CD4-positive, alpha-beta T cell treated with Interleukin-17A for 4 hours (primary cell): ENCODE data around the gene CDO1.

ENCODE experiments used
- DNase-seq: peaks from one replicate; pipeline ENCODE4 v3.0.0-alpha.2; 2020; ENCODE audit warnings: mixed read lengths

CDO1 gene

DNA sequence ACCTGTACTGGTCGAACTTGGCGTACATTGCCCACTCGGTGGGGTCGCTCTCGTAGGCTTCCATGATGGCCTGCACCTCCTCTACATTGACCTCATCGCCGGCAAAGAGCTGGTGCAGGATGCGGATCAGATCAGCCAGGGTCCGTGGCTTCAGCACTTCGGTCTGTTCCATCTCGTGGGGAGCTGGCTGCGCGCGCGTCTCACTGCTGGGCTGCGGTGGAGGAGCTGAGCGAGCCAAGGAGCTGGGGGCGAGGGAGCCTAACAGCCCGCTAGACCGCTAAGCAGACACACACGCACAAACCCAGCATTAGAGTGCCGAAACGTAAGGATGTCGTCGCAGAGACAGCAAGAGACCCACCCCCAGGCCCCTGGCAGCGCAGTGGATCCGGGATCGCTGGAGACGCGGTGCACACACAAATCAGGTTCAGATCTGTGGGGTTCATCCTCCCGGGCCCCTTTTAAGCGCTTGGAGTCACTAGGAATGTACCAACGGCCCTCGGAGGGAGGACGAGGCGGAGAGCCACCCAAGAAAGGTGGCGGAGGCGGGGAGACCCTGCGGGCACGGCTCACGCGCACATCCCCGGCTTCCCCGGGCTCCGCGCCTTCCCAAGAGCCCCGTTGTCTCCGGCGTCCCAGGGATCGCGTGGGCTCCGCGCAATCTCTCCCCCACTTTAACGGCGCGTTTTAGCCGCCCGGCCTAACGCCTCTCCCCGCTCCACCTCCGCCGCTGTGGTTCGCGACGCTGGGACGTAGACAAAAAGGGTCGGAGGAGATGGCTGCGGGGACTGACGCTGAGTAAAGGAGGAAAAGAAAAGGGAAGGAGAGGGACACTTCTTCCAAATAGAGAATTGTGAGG lies at the start of gene CDO1:
TSS of gene CDO1 (minus strand) at position 434 of the 856 bp plus-strand sequence. CDS start at position 172, 262 bp downstream.
- no peak for DNase-seq

DNA sequence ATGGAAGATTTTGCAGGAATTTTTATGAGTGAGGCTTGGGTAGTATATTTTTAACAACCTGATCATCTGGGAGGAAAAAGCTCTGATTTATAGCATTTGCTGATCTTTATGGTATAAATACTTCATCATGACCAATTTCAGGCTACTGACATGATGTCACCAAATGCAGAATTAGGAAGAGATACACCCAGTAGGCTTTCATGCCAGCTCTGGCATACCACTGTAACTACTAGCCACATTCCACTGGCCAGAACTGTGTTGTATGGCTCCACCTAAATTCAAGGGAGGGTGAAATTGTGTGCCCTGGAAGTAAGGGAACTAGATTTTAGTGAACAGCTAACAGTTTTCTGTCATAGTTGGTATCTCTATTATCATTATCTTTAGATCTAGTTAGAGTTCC lies 42.9 kb upstream of the CDO1 start:
- DNase-seq: no peak

DNA sequence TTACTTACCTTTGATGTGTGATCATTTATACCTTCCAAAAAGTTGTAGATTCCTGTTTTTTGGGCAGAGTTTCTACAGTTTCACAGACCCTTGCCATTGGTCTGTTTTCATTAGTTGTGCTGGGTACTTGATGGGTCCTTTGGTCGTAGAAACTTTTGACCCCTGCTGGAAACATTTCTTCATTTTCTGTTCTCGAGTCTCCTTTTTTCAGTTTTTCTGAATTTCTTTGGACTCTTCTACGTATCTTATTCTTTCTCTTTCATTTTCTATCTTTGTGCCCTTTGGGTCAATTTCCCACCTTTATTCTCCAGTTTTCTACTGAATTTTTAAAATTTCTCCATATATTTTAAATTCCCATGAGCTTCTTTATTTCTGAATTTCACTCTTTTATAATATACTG lies 41.9 kb upstream of the CDO1 start:
- no peak for DNase-seq

DNA sequence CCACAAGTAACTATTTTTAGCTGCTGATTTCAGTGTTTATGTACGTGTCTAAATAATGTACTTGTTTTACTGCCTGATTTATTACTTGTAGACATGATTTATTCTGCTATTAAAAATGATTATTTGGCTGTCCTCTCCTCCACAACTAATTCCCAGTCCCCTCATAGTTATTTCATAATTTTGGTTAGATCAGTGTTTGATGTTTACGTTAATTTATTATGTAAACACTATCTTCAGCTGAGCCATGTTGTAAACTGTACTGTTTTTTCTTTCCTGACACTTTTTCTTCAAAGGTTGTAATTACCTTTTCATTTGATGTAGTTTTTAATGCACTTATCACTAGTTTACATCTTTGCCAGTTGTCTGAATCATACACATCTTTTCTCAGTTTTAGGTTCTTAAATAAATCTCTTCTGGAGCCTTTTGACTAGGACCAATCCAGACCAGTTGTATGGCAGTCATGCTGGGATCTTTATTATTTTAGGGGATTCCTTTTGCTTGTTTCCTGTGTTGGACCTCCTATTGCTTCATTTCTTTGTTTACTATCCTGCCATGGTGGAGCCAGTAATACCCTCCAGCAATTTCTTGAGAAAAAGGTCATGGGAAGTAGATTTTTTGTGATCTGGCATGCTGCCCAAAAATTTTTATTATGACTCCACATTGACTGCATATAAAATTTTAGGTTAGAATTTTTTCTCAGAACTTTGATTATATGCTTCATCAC lies 41.3 kb upstream of the CDO1 start:
- no peak for DNase-seq

DNA sequence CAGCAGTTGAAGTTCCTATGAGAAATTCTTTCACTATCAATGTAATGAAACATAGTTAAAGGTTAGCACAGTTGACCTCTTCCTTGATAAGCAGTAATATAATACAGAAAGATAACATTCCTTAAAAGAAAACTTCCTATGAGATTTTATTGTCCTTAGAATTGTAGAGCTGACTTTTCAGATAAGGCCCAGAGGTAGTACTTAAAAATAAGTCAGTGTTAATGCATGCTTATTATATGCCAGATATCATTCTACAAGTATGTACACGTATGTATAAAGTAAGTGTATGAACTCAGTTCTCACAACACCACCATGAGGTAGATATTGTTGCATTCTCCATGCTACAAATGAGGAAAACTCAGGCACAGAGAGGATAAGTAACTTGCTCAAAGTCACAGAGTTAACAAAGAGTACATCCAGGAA lies 40.6 kb upstream of the CDO1 start:
- no peak for DNase-seq

DNA sequence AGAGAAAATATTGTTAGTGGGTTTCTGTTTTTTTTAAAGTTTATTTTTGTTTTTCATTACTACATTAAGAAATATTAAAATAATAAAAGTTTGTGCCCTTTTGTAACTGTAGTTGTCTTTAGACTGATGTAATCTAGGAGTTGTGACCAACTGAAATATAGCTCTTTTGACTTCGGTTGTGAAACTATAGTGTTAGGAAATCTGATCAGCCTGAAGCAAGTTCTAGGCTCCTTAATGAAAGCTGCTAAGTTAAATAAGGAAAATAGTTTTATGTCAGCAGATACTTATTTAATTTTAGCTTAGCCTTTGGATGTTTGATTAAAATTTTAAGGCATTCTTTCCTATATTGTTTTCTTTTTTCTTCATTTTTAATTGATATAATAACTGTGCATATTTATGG lies 39.5 kb upstream of the CDO1 start:
- no peak for DNase-seq

DNA sequence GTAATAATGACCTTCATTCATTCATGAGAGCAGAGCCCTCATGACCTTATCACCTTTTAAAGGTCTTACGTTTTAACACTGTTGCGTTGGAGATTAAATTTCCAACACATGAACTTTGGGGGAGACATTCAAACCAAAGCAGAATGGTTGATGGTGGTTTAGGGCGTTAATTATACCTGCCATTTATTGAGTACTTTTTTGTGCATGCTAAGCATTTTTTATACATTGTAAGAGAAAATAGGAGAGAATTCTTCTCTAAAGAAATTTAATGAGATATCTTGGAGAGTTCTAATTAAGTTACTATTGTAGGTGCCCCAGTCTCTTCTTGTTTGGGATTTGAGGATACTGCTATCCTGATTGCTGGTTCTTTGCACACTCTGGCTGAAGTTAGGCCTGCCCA lies 37.7 kb upstream of the CDO1 start:
- DNase-seq: no peak

DNA sequence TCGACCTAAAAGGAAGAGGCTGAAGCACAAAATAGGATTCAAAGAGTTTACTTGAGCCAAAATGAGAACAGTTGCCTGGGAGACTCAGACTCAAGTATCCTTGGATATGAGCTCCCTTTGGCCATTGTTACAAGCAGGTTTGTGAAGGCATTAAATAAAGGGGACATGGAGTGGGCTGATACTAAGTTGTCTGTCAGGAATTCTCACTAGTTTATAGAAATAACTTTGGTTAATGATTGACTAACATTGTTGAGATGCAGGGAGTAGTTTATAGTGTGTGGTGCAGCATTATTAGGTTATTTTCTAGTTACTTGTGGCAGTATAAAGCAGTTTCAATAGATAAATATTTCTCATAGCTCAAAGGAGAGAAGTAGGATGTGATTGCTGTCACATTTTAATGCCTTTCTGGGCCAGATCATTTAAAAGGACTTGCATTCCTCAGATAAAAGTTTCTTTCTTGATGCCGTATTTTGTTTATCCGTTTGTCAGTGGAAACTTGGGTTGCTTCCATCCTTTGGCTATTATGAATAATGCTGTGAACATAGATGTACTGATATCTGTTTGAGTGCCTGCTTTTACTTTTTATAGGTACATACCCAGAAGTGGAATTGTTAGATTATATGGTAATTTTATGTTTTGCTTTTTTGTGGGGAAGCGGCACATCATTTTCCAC lies 34.4 kb upstream of the CDO1 start:
- DNase-seq: no peak

DNA sequence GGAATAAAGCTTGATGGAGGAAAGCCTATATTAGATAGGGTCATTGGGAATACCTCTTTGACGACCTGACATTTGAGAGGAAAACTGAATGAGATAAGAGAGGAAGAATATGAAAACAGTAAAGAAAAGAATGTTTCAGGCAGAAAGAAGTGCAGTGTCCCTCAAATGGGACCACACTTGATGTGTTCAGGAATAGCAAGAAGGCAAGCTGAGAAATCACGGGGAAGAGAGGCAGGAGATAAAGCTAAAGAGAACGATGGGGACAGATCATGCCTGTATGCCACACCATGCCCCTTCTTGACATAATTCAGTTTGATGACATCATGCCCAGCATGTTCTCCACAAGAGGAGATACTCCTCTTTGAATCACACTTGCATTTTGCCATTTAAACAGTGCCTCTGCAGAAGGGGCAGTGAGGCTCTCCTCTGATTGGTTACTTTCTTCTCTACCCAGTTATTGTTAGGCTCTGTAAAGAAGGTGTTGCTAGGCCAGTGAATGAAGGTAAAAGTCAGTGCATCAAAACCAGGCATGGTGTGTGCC lies 32.9 kb upstream of the CDO1 start:
- no peak for DNase-seq

DNA sequence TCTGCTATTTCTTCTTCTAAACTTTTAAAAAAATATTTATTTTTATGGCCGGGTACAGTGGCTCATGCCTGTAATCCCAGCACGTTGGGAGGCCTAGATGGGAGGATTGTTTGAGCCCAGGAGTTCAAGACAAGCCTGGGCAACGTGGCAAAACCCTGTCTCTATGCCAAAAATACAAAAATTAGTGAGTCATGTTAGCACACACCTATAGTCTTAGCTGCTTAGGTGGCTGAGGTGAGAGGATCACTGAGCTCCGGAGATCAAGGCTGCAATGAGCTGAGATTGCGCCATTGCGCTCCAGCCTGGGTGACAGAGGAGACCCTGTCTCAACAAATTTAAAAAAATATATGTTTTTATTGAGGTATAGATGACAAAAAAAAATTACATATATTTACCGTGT lies 30.8 kb upstream of the CDO1 start:
- no peak for DNase-seq

DNA sequence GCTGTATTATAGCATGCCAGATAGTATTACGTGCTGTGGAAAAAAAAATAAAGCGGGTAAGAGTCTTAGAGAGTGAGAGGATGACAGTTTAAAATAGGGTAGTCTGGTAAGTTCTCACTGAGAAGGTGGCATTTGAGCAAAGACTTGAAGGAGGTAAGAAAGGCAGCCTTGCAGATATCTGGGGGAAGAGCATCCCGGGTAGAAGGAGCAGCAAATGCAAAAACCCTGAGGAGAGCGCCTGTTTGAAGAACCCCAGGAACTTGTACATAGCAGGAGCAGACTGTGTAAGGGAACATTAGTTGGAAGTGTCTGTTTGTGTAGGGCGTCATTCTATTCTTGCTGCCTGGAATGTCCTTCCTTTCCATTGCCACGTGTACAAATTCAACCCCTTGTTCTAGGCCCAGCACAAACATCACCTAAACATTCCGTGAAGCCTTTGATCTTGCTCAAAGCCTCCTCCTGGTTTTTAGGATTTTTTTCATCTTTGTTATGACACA lies 27.9 kb upstream of the CDO1 start:
- no peak for DNase-seq

DNA sequence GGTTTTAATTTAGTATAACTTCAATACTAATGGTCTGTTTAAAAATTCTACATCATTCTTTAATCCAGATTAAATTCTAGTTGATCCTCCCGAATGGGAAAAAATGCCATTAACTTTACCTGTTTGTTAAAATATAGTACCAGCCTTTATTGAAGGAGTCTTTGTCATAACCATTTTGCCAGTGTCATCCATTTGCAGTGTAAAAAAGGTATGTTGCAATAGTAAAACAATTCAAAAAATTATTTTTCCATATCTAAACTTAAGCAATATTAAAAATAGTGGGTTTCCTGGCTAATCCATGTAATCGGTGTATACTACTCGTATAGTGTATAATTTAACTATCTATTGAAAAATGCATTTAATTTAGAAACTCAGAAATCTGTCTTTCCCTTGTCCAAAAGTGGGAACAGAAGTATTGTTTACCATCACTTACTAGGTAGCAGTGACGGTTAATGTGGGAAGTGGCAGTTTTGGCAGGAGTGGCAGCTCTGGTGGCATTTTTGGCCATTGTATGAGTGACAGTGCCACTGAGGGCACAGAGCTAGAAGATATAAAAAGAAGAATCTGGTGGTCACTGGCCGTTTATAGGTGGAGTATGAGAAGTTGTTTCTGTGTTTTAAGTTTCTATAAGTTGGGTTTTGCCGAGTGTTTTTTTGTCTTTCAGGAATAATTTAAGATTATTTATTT lies 27.1 kb upstream of the CDO1 start:
- DNase-seq: no peak

DNA sequence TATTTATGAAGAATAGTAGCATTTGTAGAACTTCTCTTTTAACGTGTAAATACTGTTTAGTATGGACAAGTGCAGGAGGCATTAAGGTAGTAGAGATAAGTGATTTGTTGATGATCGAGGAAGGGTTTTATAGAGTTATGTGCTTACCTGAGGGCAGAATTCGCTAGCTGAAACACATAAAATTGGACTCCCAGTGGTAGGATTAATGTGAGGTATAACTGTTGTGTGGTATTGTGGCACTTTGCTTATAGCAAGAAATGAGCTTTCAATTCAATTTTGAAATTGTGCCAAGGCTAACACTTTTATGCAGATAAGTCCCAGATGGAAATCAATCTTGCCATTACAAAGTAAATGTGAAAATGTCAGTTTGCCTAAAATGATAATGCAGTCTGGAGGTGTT lies 26.5 kb upstream of the CDO1 start:
- no peak for DNase-seq

DNA sequence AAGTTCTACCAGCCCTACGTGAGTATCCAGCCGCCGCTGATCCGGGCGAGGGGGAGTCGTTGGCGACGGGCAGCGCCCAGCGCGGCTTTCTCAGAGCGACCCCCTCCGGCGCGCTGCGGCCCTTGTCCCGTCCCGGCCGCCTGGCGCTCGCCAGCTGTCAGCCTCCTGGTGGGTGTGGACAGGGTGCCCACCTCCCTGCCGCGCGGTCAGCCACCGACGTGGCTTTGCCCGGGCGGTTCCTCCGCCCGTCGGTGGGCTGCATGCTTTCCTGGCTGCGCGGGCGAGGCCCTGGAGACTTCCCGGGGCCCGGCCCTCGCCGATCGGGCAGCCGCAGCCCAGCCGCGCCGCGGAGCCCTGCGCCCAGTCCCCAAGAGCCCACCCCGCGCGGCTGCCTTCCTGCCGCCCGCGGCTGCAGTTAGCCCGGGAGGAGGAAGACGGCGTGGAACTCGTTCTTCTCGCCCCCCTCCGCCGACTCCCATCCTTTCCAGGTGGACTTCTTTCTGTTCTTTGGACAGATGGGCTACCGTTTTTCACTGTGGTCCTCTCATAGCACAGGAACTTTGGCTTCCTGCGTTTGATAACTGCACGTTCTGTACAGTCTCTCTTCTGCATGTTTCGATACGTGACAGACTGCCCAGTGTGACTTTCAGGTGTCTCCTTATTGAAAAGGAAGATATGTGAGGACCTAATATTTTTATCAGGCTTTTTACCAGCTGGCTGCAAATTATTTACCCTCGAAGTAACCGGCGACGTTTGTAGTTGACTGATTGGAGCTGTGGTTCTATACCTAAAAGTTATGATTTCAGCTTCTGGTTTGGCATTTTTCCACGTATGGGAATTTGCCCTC lies 25.9 kb upstream of the CDO1 start:
- DNase-seq: peak; percentile 47

DNA sequence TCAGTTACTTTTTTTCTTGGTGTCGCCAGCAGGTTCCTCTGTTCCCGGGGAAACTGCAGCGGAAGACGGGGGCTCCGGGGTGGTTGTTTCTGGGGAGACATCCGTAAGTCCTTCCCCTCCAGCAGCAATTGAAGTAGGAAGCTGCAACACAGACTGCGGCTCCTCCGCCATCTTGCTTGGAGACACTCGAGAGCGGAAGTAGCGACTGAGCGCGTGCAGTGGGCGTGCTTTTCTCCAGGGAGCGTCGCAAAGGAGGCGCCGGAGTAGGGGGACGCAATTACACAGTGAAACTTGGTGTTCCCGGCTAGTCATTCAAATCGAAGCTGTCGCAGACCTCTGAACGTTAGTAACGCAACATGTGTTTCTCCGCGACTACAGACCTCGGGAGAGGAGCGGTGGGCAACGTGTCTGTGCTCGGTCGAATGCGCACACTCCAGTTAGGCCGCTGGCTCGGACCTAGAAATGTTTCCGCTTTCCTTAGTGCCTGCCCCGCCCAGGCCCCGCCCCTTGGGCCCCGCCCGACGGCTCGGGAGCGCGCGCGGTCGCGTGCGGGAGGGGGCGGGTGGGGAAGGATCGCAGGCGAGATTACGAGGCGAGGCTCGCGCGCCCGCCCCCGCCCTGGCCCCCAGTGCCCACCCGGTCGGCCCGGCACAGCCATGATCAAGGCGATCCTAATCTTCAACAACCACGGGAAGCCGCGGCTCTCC lies 25.1 kb upstream of the CDO1 start, which contains the start of the genes AP3S1 and ATG12:
TSS of gene AP3S1 (plus strand) at position 554 of the 707 bp plus-strand sequence. CDS start at position 657, 103 bp downstream.
TSS of gene ATG12 (minus strand) at position 184 of the 707 bp plus-strand sequence. CDS start at position 171, 13 bp downstream.
- peak; percentile 92 for DNase-seq

DNA sequence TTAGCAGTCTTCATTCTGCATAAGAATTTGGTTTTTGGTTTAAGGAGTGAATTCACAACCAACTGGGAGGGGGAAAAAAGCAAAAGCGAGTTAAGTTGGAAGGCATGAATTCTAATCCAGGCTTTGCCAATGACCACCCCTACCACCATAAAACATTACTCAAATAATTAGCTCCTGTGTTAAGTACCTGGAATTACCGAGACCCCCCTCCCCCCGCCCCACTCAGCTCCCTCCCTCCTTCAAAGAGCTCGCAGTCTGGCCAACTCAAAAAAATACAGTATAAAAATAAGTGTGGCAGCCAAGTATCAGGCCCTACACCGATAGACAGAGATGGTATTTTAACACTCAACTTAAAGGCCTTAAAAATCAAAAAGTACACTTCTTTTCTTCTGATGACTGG lies 24.4 kb upstream of the CDO1 start:
- no peak for DNase-seq

DNA sequence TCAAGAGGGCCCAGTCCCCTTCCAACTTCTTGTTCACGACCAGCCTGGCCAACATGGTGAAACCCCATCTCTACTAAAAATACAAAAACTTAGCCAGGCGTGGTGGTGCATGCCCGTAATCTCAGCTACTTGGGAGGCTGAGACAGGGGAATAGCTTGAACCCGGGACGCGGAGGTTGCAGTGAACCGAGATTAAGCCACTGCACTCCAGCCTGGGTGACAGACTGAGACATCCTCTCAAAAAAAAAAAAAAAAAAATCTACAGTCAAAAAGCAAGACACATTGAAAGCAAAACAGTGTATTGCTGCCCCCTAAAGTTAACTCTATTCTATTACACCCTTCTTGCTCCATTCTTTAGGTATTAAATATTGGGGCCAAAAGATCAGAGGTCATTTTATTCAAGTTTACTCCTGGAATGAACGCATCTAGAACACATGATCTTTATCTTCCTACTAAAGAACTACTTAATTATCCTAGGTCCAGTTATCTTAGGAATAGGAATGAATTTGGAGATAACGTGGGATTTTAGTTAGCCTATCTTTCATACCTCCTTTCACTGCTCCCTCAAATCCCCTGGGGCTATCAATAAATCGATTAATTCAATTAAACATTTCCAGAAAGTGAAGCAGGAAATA lies 22.5 kb upstream of the CDO1 start:
- DNase-seq: peak; percentile 41

DNA sequence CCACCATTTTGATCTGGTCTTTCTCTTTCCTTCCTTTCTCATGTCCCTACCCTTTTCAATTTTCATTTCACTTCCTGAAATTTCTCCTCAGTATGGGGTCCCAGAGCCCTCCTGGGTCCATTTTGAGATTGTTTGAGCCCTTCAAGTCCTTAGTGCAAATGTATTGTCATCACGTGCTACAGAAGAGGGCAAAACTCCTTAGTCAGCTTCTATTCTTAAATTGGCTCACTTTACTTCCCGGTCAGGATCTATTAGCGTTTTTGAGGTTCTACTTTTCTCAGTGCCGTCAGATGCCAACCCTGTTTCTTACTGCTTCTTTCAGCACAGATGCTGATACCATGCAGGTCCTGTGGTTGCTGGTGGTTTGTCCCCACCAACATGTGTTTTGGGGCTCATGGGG lies 19.0 kb upstream of the CDO1 start:
- DNase-seq: no peak

DNA sequence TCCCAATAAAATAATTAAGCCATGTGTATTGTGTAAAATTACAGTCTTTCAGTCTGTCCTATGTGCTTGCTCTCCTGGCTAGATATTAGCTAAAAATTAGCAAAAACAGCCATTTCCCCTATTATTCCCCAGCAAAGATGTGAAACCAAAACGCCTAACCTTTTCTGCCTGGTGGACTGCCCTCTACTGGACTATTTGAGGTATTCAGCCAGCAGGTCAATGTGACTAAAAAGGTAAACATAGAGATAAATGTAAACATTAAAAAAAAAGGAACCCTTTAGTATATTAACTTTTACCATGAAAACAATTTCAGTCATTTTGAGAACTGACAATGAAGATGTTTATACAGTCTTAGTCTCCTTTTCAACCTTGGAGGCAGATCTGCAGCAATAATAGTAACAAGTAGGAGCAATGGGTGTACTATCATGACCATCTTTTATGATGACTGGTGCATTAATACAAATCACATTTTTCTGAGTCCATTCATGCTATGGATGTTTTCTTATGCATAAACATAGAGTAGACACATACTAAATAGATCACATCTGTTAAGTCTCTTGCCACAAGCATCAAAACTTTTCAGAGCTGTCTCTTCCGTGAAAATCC lies 14.8 kb upstream of the CDO1 start:
- DNase-seq: peak; percentile 25

DNA sequence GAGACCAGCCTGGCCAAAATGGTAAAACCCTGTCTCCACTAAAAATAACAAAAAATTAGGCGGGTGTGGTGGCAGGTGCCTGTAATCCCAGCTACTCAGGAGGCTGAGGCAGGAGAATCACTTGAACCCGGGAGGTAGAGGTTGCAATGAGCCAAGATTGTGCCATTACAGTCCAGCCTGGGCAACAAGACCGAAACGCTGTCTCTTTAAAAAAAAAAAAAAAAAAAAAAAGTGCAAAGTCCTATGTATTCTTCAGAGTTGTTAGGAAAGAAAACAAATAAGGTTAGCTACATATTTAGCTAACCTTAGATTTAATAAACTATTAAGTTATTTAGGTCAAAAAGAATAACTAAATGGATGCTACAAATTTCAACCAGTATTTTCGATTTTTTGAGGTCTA lies 13.5 kb upstream of the CDO1 start:
- DNase-seq: no peak
